NCI-H1092 treated with DMSO at 0.1 percent for 48 hours (cell line): ENCODE measurements around the gene LBX1.

ENCODE experiments used
- DNase-seq: peaks from one replicate; lab custom pipeline; 2025; lab: John Stamatoyannopoulos, UW

LBX1 gene

DNA sequence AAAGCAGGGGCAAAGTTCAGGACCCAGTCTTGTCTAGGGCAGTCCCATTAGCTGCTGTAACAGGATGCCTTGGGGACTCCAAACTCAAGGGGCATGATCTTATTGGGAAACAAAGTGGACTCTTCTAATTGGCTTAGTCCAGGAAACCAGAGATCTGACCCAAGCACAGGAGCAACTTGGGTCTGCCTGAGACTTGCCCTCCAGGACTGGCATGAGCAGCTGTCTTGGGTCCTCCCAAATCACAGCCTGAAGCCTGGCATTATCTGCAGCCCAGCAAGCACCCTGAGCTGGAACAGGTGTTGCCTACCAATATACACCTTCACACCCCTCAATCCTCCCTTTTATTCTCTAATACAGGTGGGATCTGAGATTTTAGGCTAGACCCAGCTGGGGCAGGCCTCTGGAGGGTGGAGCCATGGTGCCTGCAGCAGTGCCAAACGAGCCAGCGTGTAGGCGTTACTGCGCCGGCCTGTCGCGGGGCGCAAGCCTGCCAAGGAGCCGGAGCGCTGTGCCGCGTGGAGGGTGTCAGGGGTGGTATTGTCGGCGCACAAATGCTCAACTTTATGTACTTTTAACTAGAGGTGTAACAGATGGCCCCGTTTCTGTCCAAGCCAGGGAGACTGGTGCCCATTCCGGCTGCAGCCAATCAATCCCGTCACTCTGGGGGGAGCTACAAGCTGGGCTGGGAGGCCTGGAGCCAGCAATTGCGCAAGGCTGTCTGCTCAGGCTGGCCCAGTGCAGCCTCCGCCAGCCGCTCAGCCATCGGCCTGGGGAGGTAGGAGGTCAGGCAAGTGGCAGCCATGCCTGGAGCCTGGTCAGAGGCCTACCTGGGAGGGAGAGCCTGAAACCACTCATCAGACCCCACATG lies 12.8 kb upstream of the LBX1 start:
- DNase-seq = no peak

- no peak for DNase-seq
Measured at GRCh38 chr10:101238732-101239105, 9.5 kb upstream of the LBX1 start.

DNA sequence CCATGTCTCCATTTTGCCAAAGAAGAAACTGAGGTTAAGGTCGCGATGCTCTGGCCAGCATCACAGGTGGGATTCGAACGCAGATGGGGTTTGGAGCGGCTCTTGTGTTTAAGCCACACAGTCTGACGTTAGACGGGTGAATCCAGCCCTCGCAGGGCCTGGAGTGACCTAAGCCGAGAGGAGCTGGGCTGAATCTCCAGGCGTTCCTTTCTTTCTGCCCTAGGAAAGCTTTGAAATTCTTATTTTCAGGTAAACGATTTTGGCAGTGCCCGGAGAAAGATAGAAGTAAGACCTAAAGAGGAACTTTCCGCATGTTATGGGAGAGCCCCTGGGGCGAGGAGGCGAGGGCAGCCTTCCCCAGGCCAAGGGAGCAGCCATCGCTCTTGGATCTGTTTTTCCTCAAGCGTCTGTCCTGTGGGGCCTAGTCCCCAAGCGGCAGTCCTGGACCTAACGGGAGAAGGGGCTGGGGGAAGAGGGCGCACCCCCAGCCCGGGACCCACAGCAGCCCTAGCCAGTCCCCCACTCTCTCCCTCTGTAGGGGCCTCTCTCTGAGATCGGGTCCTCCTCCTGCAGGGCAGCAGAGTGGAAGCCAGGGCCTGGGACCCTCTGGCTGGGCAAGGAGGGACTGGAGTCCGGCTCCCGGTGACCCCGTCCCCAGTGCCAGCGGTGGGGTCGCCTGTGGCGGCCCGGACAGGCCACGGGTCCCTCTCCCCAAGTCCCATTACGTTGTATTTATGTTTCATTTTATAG lies 8.9 kb upstream of the LBX1 start:
- no peak for DNase-seq

DNA sequence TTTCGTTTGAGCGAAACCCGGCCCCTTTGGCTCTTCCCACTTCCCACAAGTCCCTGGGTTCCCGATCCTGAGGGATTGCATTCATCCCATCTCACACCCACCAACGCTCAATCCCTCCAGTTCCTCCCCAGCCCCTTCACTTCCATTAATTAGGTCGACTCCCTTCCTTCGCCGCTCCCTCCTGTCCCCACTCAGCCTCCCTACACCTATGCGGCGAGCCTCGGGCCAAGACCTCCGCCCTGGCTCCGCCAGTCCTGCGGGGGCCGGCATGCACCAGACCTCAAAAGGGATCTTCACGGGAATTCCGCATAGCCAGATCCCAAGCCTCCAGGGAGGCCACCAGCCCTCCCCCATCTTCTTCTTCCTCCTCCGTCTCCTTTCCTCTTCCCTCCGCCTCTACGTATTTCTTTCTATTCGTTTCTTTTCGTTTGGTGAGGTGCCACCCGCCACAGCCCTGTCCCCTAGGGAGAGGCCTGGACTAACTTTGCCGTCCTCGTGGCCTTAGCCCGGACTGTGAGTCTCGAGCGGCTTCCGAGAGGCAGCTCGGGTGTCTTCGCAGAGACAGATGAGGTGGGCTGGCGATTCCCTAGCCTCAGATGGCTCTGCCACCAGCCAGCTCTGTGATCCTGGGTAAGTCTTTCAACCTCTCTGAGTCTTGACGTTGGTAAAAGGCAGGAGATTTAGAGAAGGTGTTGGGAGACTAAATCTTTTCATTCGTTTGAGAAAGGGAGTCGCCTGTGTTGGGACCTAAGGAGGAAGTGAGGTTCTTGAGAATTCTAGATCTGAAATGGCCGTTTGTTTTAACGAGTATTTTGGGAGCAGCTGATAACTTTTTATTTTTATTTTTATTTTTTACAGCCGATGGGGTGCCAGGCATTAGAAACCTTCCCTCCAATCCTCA lies 8.1 kb upstream of the LBX1 start:
- DNase-seq = no peak

DNA sequence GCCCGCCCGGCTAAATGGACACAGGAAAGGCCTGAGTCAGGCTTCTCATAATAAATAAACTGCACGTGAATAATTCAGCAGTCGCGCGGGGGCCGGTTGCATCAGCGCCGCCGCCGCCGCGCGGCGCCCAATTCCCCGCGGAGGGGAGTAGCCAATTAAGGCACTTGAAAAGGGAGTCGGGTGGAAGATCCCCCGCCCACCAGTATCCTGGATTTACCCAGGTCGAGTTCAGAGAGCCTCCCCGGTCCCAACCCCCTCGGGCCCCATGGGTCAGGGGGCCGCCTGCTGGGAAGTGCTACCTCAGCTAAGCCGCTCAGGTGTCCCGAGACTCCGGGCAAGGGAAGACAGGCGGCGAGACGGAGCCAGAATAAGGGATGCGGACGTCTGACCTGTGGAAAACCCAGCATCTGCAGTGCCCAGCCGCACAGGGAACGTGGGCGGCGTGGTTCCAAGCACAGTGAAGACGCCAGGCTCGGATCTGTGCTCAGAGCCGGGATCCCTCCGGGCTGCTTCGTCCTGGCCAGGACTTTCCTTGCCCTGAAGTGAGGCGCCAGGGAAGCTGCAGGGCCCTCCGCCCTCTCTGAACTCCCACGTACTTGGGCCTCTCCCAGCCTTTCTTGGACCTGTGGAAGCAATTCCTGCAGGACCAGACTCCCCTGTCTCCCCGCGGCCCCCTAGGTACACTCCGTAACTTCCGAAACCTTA lies 7.3 kb upstream of the LBX1 start:
- no peak for DNase-seq

DNA sequence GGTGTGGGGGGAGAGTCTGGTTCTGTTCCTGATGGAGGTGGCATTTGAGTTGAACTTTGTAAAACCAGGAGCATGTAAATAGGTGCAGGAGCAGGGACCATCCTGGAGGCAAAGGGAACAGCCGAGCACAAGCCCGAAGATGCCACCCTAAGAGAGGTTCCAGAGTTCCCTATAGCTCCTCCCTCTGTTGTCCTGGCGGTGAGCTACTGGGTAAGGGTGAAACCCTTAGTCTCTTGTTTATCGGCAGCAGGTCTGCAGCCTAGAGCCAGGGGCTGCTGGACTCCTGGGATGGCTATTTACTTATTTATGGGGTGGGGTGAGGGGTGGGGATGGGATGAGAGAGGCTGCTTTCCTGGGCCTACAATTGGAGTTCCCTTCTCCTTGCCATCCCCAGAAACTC lies 6.5 kb upstream of the LBX1 start:
- no peak for DNase-seq

GRCh38 chr10:101234333-101234732 lies 5.1 kb upstream of the LBX1 start:
- DNase-seq = no peak

DNA sequence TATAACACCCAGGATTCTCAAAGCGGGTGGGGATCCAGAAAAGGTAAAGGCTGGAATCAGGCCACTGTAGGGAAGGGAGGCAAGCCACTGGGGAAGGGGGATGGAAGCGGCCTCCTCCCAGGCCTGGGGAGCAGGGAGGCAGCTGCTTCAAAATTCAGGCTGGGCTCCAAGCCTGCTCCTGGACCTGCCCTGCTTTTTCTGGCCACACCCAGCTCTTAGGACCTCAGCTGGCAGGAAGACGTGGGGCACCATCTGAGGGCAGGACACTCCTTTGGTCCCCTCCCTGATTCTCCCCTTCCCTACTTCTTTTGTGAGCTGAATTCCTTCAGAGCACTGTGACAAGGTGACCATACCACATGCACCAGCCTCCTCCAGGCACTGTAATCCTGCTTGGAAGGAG lies 4.6 kb upstream of the LBX1 start:
- no peak for DNase-seq

DNA sequence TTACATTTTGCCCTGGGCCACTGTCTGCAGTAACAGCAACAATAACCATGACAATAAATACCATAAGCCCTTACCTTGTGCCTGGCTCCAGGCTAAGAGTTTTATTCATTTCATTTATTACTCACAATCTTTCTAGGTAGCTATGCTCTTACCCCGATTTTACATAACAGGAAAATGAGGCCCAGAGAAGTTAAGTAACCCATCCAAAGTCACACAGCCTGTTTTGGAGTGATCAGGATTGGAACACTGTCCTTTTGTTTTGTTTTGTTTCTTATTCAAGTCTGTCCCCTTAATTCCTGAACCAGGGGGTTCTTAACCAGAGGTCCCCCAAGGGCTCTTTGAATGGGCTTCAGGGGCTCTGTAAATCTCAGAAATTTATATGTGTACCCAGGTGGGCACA lies 4.2 kb upstream of the LBX1 start:
- DNase-seq = no peak

DNA sequence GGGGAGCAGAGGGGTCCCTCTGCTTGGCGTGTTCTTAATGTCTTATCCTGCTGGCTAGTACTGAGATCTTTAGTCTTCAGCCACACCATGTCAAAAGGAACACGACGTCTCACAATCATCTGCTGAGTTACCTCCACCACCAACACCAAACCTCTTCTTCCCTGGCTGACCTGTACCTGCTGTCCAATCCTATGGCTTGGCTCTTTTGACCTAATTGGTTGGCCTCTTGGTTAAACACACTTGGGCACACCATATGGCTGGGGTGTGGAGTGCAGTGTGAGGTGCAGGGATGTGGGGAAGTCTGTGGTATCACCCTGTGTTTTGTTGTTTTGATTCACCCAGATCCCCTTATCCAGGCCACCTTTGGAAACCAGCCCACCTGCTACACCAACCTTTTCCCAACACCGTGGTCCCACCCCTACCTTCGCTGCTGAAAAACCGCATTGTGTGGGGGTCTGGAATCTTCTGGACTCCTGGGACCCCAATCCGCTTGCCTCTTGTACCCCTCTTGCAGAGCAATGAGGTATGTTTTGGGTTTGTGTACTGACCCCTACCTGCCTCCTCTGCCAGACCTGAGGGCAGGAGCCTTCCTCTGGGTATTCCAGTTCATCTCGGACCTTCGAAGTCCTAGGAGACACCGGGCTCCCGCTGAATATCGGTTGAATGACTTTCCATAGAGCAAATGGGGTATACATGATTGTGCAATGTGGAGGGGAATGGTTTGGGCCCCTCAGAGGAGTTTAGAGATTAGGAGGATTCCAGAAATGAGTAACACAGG lies 2.8 kb upstream of the LBX1 start:
- DNase-seq = no peak

GRCh38 chr10:101231092-101231491 lies 1.8 kb upstream of the LBX1 start:
- DNase-seq = no peak

GRCh38 chr10:101230183-101230917 lies 1.1 kb upstream of the LBX1 start:
- no peak for DNase-seq

DNA sequence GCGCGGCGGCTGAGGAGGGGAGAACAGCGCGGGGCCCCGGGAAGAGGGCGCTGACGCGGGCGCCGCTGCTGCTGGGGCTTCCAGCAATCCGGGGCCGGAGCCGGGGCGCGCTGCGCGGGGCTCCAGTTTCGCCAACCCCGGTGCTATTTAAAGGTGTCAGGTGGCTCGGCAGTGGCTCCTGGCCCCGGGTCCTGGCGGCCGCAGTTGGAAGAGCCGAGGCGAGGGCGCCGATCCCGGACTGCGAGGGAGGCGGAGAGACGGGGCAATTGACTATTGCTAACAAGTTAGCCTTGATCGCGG lies 347 bp downstream of the LBX1 start:
- no peak for DNase-seq

DNA sequence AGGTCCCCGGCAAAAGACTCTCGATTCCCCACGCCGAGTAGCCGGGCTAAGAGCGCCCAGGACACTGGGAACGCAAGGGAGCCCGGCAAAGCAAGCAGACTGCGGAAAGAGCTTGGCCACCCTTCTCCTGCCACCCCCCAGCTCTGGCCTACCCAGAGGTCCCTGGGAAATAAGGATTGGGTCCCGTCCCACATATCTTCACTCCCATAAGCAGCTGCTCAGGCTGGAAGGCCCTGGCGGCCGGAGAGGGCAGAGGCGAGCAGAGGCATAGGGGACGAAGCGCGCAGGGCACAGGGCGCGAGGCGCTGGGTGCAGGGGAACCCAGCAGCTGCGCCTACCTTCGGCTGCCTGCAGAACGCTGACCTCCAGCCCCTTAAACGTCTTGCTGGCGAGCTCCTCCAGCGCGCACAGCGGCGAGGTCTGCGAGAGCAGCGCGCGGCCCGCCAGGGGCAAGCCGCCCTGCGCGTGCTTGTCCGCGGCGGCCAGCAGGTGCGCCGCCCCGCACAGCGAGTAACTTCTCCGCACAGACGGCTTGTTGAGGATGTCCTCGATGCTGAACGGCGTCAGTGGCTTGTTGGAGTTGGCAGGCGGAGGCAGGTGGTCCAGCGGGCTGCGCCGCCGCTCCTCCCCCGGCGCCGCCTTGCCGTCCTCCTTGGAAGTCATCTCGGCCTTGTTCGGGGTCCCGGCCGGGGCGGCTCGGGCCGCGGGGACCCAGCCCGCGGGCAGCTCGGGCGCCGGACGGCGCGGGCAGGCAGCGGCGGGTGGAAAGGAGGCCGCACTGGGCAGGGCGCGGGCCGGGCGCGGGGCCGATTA lies 904 bp downstream of the LBX1 start:
- no peak for DNase-seq

- DNase-seq = no peak
Measured at GRCh38 chr10:101227429-101228152, 1.7 kb downstream of the LBX1 start.

DNA sequence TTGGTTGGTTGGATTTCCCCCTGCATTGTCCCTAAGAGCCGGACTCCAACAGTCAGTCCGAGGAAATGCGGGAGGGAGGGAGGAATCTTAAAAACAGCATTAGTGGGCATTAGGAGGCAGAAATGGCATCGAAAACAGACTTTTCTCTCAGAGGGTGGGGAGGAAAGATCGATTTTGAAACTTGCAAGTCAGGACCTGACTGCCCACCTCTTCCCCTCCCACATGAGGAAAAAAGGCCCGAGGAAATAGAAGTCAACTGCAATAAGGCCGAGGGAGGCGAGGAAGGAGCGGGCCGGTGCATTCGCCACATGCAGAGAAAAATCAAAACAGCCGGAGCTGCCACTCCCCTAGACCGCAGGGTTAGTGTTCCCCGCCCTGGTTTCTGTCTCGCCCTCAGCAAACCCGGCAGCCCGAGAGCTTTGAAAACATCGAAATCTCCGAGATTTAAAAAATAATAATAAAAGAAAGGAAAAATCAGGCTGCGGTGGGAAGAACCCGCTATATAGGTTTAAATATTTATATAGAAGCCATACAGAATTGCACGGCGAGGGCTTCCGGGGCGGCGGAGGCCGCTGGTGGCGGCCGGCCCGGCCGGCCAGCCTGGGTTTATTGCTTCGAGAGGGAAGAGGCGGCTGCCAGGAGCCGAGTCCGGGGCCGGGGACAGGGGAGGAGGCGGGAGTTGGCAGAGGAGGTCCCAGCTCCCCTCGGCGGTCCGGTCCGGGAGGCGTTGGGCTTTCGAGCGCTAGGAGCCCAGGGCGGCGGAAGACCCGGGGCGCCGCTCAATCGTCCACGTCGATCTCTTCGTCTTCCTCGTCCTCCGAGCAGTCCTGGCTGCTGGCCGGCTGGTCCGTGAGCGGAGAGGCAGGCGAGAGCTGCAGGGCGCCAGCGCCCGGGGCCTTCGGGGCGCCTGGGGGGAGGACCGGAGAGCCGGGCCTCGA lies 2.5 kb downstream of the LBX1 start:
- DNase-seq = no peak

GRCh38 chr10:101225846-101226421 lies 3.3 kb downstream of the LBX1 start:
- DNase-seq = no peak
